C4-2B (cell line): ENCODE measurements around the gene SHISA6.

Experiments
- H3K27ac ChIP-seq: fragments of 450-650 bp; 2 replicates; pipeline ENCODE4 v1.5.1; 2017
- CTCF ChIP-seq: fragments of 450-650 bp; conservative IDR thresholded peaks from 2 replicates; pipeline ENCODE4 v1.5.1; 2017; ENCODE audit warnings: mild to moderate bottlenecking
- ZFX ChIP-seq: fragments of 450-650 bp; IDR thresholded peaks from 2 replicates; pipeline ENCODE4 v1.6.1; 2017

Gene SHISA6

GRCh38 chr17:11438673-11439072, 197.7 kb downstream of the SHISA6 start:
- TF ChIP-seq ZFX, result no peak
- TF ChIP-seq CTCF, result no peak
- H3K27ac ChIP-seq, result no peak overlapping the region

GRCh38 chr17:11441004-11441403, 200.0 kb downstream of the SHISA6 start:
- no peak for TF ChIP-seq CTCF
- no peak for TF ChIP-seq ZFX
- no peak overlapping the region for H3K27ac ChIP-seq

- H3K27ac ChIP-seq, result no peak overlapping the region
- TF ChIP-seq ZFX (no peak), CTCF (no peak)
Observed at GRCh38 chr17:11446316-11446715, 205.3 kb downstream of the SHISA6 start.

GRCh38 chr17:11454096-11454495, 213.1 kb downstream of the SHISA6 start:
- no peak overlapping the region for H3K27ac ChIP-seq
- TF ChIP-seq ZFX (no peak), CTCF (no peak)

GRCh38 chr17:11458279-11458678, 217.3 kb downstream of the SHISA6 start:
- no peak for TF ChIP-seq ZFX
- no peak for TF ChIP-seq CTCF
- no peak overlapping the region for H3K27ac ChIP-seq

- H3K27ac ChIP-seq, result no peak overlapping the region
- TF ChIP-seq CTCF, result no peak
- TF ChIP-seq ZFX, result no peak
Observed at GRCh38 chr17:11459861-11460331, 218.9 kb downstream of the SHISA6 start.

GRCh38 chr17:11461993-11462548, 221.1 kb downstream of the SHISA6 start:
- H3K27ac ChIP-seq, result no peak overlapping the region
- TF ChIP-seq CTCF (no peak), ZFX (no peak)
